Right ventricle myocardium superior (tissue), 1 donor: ENCODE results near the gene MTX1. TPM values are rescaled to one million over a fixed set of nuclear protein-coding genes. Genes with fewer than 3 reads are reported as not detected.
"Not testable (repeated sequence)": the region's sequence is repeated elsewhere in the genome, so short reads cannot be mapped to it uniquely, and the experiment has no call there.

Experiments used
- ATAC-seq: fragments of 200-7000 bp; cut with Tn5 transposase; one replicate; pipeline ENCODE4 v1.9.1; 2020; ENCODE audit warnings: mild to moderate bottlenecking; ENCODE audit not compliant: poor library complexity
- DNase-seq: peaks from one replicate; pipeline ENCODE4 v3.0.0-alpha.2; 2020
- intact Hi-C: fragments of 100-400 bp; cut with DNase I; formaldehyde crosslinking; loops from one replicate; pipeline ENCODE4 v1.11.2; 2022
- long read RNA-seq: library from polyadenylated mRNA; unstranded; transcript quantifications from one replicate; pipeline ENCODE4 v2.0.0, GENCODE V29; 2021
- total RNA-seq: library from RNA; stranded (reverse); fragmentation: NEBNext Ultra II Directional; extraction: Animal tissue kit (Norgen Biotek cat#: 25700); gene quantifications from one replicate; pipeline ENCODE4 v1.2.1, GENCODE V29; 2021
- donor health status: DM: no; HTN: yes; CAD: no; lungs with severe emphysema.

The MTX1 gene, protein sequence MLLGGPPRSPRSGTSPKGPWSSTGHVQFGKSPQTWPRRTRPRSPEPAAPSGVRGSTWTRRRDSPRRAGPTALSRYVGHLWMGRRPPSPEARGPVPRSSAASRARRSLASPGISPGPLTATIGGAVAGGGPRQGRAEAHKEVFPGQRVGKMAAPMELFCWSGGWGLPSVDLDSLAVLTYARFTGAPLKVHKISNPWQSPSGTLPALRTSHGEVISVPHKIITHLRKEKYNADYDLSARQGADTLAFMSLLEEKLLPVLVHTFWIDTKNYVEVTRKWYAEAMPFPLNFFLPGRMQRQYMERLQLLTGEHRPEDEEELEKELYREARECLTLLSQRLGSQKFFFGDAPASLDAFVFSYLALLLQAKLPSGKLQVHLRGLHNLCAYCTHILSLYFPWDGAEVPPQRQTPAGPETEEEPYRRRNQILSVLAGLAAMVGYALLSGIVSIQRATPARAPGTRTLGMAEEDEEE
- 16.4 TPM for total RNA-seq
- long read RNA-seq, transcript MTX1-201 (7 exons, 1,441 nt), result minor isoform, 5 of 23 reads
- long read RNA-seq, transcript MTX1-202 (8 exons, 1,632 nt), result major isoform, 15 of 23 reads
- long read RNA-seq, partial matches to known transcripts, result 1 of 23 reads
- long read RNA-seq, other reads (novel, unspliced or antisense), result 1 of 23 reads

DNA sequence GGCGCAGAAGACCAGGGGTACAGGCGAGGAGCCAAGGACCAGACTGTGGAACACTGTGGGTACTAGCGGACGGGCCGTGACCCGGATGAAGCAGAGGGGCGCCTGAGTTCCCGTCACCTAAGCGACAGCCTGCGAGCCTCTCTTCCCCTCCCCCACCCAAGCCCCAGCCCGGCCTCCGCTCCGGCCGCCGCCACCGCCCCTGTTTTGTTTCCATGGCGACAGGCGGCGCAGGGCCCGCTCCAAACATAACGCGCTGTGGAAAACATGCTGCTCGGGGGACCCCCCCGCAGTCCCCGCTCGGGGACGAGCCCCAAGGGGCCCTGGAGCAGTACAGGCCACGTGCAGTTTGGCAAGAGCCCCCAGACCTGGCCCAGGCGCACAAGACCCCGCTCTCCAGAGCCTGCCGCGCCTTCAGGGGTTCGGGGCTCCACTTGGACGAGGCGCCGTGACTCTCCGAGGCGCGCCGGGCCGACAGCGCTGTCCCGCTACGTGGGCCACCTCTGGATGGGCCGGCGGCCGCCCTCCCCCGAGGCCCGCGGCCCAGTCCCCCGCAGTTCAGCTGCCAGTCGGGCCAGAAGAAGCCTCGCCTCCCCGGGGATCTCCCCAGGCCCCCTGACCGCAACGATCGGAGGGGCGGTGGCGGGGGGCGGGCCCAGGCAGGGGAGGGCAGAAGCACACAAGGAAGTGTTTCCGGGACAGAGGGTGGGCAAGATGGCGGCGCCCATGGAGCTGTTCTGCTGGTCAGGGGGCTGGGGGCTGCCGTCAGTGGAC is at the start of gene MTX1:
Gene MTX1 (plus strand): TSS at position 155 of the 771 bp plus-strand sequence. CDS start 110 bp downstream, at position 265.
- DNase-seq (peak; percentile 95), ATAC-seq (peak; percentile 91)
- intact Hi-C loops, result no loop called here

DNA sequence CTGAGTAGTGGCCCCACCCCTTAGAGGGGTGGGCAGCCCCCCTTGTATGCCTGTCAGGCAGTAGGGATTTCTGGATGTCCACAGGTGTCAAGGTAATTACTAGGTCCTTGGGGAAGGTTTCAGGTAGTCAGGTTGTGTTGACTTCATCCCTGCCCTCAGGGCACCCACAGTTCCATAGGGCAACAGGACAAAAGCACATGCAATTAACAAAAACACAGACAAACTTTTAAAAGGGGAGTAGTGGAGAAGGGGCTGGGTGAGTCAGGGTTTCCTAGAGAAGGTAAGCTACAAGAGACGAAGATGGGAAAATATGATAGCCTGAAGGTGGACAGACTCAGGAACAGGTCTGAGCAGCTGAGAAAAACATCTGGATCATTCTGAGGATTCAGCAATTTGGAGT is 49.5 kb upstream of the MTX1 start:
- DNase-seq (no peak), ATAC-seq (no peak)
- intact Hi-C loops, result no loop called here

GRCh38 chr1:155160128-155160527 is 48.4 kb upstream of the MTX1 start:
- no peak for ATAC-seq
- DNase-seq, result no peak

GRCh38 chr1:155162631-155163030 is 45.9 kb upstream of the MTX1 start:
- DNase-seq, intact Hi-C loops, ATAC-seq: not testable (repeated sequence)

More at GRCh38 chr1:155160128-155160527, 48.4 kb upstream of the MTX1 start:
- intact Hi-C loops, result no loop called here

DNA sequence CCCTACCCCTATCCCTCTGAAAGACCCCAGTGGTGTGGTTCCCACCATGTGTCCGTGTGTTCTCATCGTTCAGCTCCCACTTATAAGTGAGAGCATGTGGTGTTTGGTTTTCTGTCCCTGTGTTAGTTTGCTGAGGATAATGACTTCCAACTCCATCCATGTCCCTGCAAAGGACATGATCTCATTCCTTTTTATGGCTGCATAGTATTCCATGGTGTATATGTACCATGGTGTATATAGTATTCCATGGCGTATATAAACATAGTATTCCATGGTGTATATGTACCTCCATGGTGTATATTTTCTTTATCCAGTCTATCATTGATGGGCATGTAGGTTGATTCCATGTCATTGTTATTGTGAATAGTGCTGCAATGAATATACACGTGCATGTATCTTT is 44.7 kb upstream of the MTX1 start:
- ATAC-seq, intact Hi-C loops: not testable (repeated sequence)

DNA sequence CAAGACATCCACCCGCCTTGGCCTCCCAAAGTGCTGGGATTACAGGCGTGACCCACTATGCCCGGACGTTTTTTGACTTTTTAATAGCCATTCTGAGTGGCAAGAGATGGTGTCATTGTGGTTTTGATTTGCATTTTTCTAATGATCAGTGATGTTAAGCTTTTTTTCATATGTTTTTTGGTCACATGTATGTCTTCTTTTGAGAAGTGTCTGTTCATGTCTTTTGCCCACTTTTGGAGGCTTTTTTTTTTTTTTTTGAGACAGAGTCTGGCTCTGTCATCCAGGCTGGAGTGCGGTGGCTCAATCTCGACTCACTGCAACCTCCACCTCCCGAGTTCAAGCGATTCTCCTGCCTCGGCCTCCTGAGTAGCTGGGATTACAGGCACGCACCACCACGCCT is 43.9 kb upstream of the MTX1 start:
- not testable (repeated sequence) for ATAC-seq, DNase-seq
- intact Hi-C loops, result loop anchor here (5.0 kb wide), 1 partner anchor 37 kb away; the partner anchor contains the start of gene EFNA1

More for the DNA sequence above, 44.7 kb upstream of the MTX1 start:
- not testable (repeated sequence) for DNase-seq

- intact Hi-C loops, result loop anchor here (2.0 to 5.0 kb wide), 2 partner anchors 39 to 75 kb away; partner anchors contain the start of gene EFNA1
- DNase-seq, result no peak
- ATAC-seq, result no peak
Measured at GRCh38 chr1:155166051-155166470, 42.4 kb upstream of the MTX1 start.

- DNase-seq (peak; percentile 82), ATAC-seq (peak; percentile 68)
- intact Hi-C loops, result loop anchor here (2.0 to 5.0 kb wide), 2 partner anchors 39 to 76 kb away; partner anchors contain the start of gene EFNA1
Measured at GRCh38 chr1:155166471-155167165, 41.9 kb upstream of the MTX1 start.

DNA sequence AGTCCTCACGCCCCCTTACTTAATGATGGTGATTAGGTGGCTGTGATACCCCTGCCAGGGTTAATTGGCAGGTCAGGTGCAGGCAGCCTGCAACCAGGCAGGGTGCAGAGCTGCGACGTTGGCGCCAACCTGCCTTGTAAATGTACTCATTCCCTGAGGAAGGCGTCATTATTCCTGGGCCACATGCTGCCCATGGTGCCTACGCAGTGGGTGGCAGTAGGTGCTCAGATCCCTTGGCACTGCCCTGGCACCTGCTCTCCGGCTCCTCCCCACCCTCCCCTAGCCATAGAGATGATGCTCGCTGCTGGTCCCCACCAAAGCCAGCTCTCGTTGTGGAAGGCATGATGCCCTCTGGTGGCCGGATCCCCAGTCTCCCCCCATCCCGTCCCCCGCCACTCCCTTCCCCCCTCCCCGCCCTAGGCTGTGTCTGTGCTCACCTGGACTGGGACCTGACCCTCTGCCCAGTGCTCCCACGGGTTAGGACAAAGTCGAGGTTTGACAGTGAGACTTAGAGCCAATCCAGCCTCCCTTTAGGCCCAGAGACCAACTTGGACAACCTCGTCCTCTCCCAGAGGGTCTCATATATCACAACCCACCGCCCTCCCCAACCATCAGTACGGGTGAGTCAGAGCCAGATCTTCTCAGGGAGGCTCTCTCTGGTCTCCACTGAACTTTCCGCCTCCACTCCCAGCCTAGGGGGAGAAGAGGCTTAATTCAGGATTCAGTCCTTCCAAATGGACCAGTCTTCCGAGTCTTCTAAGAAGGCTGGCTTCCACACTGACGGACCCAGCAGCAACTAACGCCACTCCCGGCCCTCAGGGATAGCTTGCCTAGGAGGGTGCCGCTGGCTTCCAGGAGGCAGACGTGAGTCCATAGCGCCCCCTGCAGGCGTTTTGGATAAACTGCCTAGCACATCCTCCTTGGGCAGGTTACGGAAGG is 41.1 kb upstream of the MTX1 start:
- peak; percentile 90 for ATAC-seq
- peak; percentile 92 for DNase-seq
- intact Hi-C loops, result loop anchor here (2.0 to 5.0 kb wide), 2 partner anchors 40 to 77 kb away; partner anchors contain the start of gene EFNA1

GRCh38 chr1:155168105-155168445 is 40.4 kb upstream of the MTX1 start:
- intact Hi-C loops, result loop anchor here (5.0 kb wide), 1 partner anchor 41 kb away; the partner anchor contains the start of gene EFNA1
- not testable (repeated sequence) for ATAC-seq, DNase-seq

DNA sequence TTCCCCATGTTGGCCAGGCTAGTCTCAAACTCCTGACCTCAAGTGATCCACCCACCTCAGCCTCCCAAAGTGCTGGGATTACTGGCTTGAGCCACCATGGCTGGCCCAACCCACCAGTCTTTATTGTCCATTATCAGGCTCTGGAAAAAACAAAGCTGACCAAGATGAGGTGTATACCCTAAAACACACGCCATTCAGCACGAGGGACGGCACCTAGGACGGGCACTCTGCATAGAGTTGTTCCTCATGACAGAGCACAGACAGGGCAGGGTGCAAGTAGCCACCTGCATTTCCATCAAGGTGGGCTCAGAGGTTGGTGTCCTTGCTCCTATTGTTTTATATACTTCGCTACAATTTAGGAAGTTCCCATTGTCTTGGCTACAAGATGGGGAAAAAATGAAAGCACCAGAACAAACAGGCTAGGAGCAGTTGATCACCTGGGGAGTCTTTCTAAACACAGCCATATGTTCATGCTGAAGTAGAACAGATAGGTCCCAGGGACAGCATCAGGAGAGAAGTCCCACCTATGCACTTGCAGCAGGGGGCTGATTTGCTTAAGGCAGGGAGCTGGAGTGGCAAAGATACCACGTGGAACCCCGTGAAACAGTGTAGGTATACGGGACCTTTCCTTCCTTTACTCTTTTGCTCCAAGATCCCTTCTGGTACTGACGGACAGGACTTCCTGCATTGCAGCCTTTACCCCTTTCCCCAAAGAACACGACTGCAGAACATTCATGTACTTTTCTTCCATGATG is 39.9 kb upstream of the MTX1 start:
- intact Hi-C loops, result loop anchor here (5.0 kb wide), 1 partner anchor 41 kb away; the partner anchor contains the start of gene EFNA1
- DNase-seq, result no peak
- ATAC-seq, result no peak

GRCh38 chr1:155169541-155169940 is 39.0 kb upstream of the MTX1 start:
- DNase-seq (no peak), ATAC-seq (no peak)
- intact Hi-C loops, result loop anchor here (5.0 kb wide), 1 partner anchor 42 kb away; the partner anchor contains the start of gene EFNA1

DNA sequence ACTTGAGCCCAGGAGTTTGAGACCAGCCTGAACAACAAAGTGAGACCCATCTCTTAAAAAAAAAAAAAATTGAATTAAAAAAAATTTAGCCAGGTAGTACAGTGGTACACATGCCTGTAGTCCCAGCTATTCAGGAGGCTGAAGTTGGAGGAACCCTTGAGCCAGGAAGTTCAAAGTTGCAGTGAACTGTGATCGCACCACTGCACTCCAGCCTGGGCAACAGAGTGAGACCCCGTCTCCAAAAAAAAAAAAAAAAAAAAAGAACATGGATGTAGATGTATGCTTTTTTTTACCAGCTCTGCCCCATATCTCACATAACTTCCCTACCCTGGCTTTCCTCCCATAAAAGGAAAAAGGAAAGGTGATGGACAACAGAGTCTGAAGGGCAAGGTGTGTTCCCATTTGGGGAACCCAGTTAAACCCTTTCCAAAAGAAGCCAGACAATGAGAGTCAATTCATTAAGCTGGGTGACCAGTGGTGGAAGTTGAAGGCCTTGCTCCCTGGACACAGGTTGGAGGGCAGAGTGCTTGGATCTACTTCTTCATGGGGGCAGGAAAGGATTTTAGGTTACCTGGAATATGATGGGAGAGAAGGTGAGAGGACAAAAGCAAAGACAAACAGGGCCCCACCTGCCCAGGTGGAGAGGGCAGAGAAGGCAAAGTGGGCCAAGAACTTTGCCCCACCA is 38.3 kb upstream of the MTX1 start:
- no peak for DNase-seq
- ATAC-seq, result no peak
- intact Hi-C loops, result no loop called here

- intact Hi-C loops, result no loop called here
- DNase-seq, result no peak
Measured at GRCh38 chr1:155170806-155171205, 37.7 kb upstream of the MTX1 start.

GRCh38 chr1:155171836-155172731 is 36.4 kb upstream of the MTX1 start:
- DNase-seq, result no peak
- peak; percentile 3 for ATAC-seq
- intact Hi-C loops, result no loop called here

More at GRCh38 chr1:155170806-155171205, 37.7 kb upstream of the MTX1 start:
- no peak for ATAC-seq
